ENCODE data around the gene NUPR1. TPM values are rescaled to one million over a fixed set of nuclear protein-coding genes. Genes with fewer than 3 reads are reported as not detected.
"Not testable (repeated sequence)": the region's sequence is repeated elsewhere in the genome, so short reads cannot be mapped to it uniquely, and the experiment has no call there.

The NUPR1 gene
- total and polyA plus RNA-seq, 11 donors = 5.7 to 103 (median 28.6) TPM

- Histone ChIP-seq H3K4me1 (peaks cover 0 to 7% (median 3%) of the 10 kb centered on the region in 12 donors), H3K36me3 (no peaks in the 10 kb centered on the region), H3K27ac (no peak overlapping the region), H3K9me3 (no peaks in the 10 kb centered on the region), H3K27me3 (no peaks in the 10 kb centered on the region), H3K4me3 (no peak overlapping the region)
- DNase-seq = no peak
- intact Hi-C loops (cut with DNase I) = loop anchor here in 2 of 10 donors (2.0 to 10.0 kb wide), 2 partner anchors 59 to 75 kb away; partner anchors contain the start of gene NPIPB7 (in 1 of the 2)
- 48 to 60% (median 50%) methylated on average over 11 of the region's 11 CpGs for WGBS, 4 donors
- no peak for ATAC-seq
- TF ChIP-seq POLR2A (IDR thresholded peaks at IDR 0.05) = no peak
- peak; percentile 15 to 58 (median 42) for TF ChIP-seq CTCF (IDR thresholded peaks at IDR 0.05)
Measured at GRCh38 chr16:28549301-28549899, 10.6 kb upstream of the NUPR1 start.

GRCh38 chr16:28548306-28548802 lies 9.6 kb upstream of the NUPR1 start:
- no peaks in the 10 kb centered on the region for H3K36me3 ChIP-seq
- 70 to 78% (median 75%) methylated on average over 14 of the region's 14 CpGs for WGBS, 4 donors
- no peak overlapping the region for H3K27ac ChIP-seq
- intact Hi-C loops (cut with DNase I) = loop anchor here in 2 of 10 donors (2.0 to 10.0 kb wide), 2 partner anchors 58 to 74 kb away; partner anchors contain the start of gene NPIPB7 (in 1 of the 2)
- no peak overlapping the region for H3K4me3 ChIP-seq
- DNase-seq (no peak), ATAC-seq (no peak)
- H3K27me3 ChIP-seq = no peaks in the 10 kb centered on the region
- no peaks in the 10 kb centered on the region for H3K9me3 ChIP-seq
- TF ChIP-seq CTCF (IDR thresholded peaks at IDR 0.05) (no peak), POLR2A (IDR thresholded peaks at IDR 0.05) (no peak)
- peaks cover 0 to 6% (median 1%) of the 10 kb centered on the region in 12 donors for H3K4me1 ChIP-seq

GRCh38 chr16:28546626-28547025 lies 7.9 kb upstream of the NUPR1 start:
- no peaks in the 10 kb centered on the region for H3K9me3 ChIP-seq
- WGBS, 4 donors = 78 to 88% (median 82%) methylated on average over 7 of the region's 7 CpGs
- peaks cover 0 to 13% (median 0%) of the 10 kb centered on the region in 12 donors for H3K4me1 ChIP-seq
- intact Hi-C loops (cut with DNase I) = loop anchor here in 1 of 10 donors (10.0 kb wide), 1 partner anchor 72 kb away; the partner anchor contains the start of gene NPIPB7
- no peak overlapping the region for H3K4me3 ChIP-seq
- no peaks in the 10 kb centered on the region for H3K27me3 ChIP-seq
- ATAC-seq (no peak), DNase-seq (no peak)
- TF ChIP-seq POLR2A (IDR thresholded peaks at IDR 0.05) = no peak
- no peak for TF ChIP-seq CTCF (IDR thresholded peaks at IDR 0.05)
- H3K36me3 ChIP-seq = no peaks in the 10 kb centered on the region
- H3K27ac ChIP-seq = no peak overlapping the region

- DNase-seq, H3K36me3 ChIP-seq, H3K27me3 ChIP-seq, H3K9me3 ChIP-seq, ATAC-seq, H3K4me3 ChIP-seq, H3K27ac ChIP-seq: not testable (repeated sequence)
- intact Hi-C loops (cut with DNase I) = loop anchor here in 1 of 10 donors (10.0 kb wide), 1 partner anchor 71 kb away; the partner anchor contains the start of gene NPIPB7
- 89 to 92% (median 91%) methylated on average over 7 of the region's 7 CpGs for WGBS, 4 donors
- H3K4me1 ChIP-seq = peaks cover 0 to 13% (median 0%) of the 10 kb centered on the region in 12 donors
Measured at GRCh38 chr16:28545964-28546363, 7.2 kb upstream of the NUPR1 start.
